LNCaP clone FGC (cell line): ENCODE results near the gene CLRN3.

Experiments used
- DNase-seq: peaks from one replicate; pipeline ENCODE4 v3.0.0-alpha.2; 2011; ENCODE audit warnings: low read depth
- H3K4me3 ChIP-seq: 2 replicates; pipeline ENCODE4 v1.5.1; 2011; ENCODE audit warnings: mild to moderate bottlenecking, low read depth, low read length, control low read depth
- TF ChIP-seq, protein P1 (sequence below): IDR thresholded peaks from 2 replicates; pipeline ENCODE4 v1.5.1; 2012; ENCODE audit warnings: mild to moderate bottlenecking; ENCODE audit not compliant: control insufficient read depth, insufficient read depth; ENCODE audit errors: extremely low read depth

Gene CLRN3

DNA sequence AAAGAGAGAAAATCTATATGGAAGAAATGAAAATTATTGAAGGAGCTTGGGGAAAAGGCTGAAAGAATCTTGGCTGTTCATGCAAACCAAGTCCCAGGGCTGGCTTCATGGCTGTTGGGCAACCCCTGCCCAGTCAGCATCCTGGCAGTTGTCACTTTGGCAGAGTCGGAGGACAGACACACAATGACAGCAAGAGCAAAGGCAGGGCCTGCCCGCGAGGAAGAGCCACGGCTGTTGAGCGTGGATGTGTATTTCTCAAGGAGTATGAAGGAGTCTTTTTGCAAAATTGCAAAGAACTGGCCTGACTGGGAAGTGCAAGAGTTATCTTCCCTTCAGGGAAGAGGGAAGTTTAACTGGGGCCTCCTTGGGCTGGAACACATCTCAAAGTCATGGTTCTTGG lies 25.8 kb upstream of the CLRN3 start:
- TF ChIP-seq, protein P1, sequence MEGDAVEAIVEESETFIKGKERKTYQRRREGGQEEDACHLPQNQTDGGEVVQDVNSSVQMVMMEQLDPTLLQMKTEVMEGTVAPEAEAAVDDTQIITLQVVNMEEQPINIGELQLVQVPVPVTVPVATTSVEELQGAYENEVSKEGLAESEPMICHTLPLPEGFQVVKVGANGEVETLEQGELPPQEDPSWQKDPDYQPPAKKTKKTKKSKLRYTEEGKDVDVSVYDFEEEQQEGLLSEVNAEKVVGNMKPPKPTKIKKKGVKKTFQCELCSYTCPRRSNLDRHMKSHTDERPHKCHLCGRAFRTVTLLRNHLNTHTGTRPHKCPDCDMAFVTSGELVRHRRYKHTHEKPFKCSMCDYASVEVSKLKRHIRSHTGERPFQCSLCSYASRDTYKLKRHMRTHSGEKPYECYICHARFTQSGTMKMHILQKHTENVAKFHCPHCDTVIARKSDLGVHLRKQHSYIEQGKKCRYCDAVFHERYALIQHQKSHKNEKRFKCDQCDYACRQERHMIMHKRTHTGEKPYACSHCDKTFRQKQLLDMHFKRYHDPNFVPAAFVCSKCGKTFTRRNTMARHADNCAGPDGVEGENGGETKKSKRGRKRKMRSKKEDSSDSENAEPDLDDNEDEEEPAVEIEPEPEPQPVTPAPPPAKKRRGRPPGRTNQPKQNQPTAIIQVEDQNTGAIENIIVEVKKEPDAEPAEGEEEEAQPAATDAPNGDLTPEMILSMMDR: no peak
- no peak for DNase-seq
- no peak overlapping the region for H3K4me3 ChIP-seq

- DNase-seq: no peak
- H3K4me3 ChIP-seq: no peak overlapping the region
- TF ChIP-seq, protein P1: no peak
Measured at GRCh38 chr10:127916826-127917225, 24.1 kb upstream of the CLRN3 start.

GRCh38 chr10:127915324-127915723 lies 22.6 kb upstream of the CLRN3 start:
- H3K4me3 ChIP-seq: no peak overlapping the region
- TF ChIP-seq, protein P1: no peak
- no peak for DNase-seq

DNA sequence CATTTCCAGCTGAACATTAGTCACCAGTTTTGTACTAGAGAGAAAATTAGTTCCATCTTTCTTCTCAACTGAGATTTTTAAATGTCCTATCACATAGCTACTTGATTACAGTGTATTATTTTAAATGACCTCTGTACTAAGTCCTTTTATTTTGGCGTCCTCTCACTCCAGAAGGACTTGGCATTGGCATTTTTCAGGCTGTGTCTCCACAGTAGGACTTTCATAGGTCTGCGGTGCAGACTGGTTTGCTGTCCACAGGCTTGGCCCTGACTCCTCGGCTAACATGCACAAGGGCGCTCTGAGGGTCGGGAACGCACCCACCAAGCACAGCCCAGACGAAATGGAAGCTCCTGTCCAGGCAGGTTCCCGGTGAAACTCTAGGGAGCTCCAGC lies 20.6 kb upstream of the CLRN3 start:
- TF ChIP-seq, protein P1: no peak
- no peak for DNase-seq
- no peak overlapping the region for H3K4me3 ChIP-seq

DNA sequence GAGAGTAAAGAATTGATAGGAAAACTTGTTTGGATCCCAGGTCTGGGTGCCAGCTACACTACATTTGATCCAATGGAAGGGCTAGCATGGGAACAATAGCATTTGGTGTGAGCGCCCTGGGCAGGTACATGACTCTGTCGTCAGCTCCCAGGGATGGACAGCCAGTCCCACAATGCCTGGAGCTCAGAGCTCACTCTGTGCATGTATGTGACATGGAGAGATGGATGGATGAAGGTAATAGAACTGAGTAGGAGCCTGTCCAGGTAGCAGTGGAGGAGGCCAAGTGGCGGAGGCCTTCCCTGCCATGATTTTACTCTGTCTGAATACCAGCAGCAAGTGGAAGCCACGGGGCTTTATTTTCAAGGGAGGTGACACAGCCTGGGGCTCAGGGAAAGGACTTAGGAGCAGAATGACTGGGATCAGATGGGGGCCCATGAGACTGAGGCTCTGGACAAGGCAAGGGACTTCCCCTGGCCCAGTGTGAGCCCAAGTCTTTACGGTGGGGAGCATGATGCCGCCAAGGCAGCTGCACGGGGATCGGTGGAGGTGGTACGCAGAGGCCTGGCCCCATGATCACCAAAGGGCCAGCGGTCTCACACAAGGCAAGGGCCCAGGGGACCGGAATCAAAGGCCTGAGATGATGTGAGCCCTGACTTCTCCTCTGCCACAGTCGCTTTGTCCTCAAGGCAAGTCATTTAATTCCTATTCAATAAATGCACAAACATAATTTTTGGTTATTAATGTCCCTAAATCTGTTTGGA lies 20.0 kb upstream of the CLRN3 start:
- no peak overlapping the region for H3K4me3 ChIP-seq
- no peak for DNase-seq
- TF ChIP-seq, protein P1: no peak

DNA sequence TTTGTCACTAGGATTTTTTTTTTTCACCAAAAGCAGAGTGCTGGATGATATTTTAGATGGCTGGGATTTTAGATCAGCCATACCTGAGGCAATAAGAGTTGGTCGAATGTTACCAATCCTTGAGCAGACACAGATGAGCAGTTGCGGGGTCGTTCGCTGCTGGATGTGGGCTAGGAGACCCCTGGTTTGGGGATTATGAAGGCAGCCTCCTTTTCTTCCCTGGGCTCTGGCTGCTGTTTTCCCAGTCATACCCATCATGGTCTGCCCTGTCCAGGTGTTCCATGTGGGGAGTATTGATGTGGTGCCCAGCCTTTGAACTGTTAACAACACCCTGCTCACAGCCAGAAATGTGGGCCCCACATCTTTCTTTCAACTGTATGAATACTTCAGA lies 19.1 kb upstream of the CLRN3 start:
- no peak overlapping the region for H3K4me3 ChIP-seq
- no peak for DNase-seq
- TF ChIP-seq, protein P1: no peak

DNA sequence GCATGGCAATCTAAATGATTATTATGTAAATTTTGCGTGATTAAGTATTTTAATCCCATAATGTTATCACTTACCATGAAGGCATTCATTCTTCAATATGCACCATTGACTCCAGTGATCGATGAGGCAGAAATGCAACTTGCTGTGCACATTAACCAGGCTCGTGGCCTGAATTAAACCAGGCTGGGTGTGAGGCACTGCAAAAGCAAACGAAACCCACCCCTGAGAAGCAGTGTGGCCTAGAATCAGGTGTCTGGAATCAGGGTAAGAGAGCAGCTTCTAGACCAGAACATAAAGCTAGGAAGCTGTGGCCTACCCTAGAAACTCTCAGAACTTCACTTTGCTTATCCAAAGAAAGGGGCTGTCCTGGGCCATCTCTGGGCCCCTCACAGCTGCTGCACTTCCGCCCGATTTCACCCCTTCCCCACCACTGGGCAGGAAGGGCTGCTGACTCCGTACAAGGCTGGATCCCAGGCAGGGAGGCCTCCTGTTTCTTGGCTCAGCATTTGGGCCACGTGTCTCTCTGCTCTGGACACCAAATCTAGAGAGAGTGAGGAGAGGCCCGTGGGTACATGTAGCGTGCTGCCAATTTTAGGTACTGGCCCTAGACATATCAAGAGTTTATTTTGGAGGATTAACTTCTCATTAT lies 18.6 kb upstream of the CLRN3 start:
- no peak for DNase-seq
- TF ChIP-seq, protein P1: no peak
- no peak overlapping the region for H3K4me3 ChIP-seq
